Peyer's patch (tissue), 4 donors: ENCODE results near the gene ROBO2.

Experiments
- CTCF ChIP-seq, 6 experiments: fragments of 450-650 bp in 4 of 6; fragments of 200-600 bp in 2 of 6; sonication (generic) in 1 of 6; IDR thresholded peaks; one replicate each; pipeline ENCODE4 v1.5.1; 2017 to 2019; ENCODE audit warnings: antibody characterized with exemption in 6 of 6, mild to moderate bottlenecking in 3 of 6, moderate library complexity in 1 of 6
- POLR2A ChIP-seq, 2 donors: fragments of 450-650 bp; IDR thresholded peaks; one replicate each; pipeline ENCODE4 v1.5.1; 2017; ENCODE audit warnings: antibody characterized with exemption in 2 of 2, mild to moderate bottlenecking in 2 of 2, moderate library complexity in 2 of 2

GRCh38 chr3:77489216-77489615 is 449.3 kb downstream of the ROBO2 start:
- TF ChIP-seq CTCF (IDR thresholded peaks at IDR 0.05) (no peak), POLR2A (IDR thresholded peaks at IDR 0.05) (no peak)
